Testis (tissue), 3 donors: ENCODE data around the gene MED23. TPM values are rescaled to one million over a fixed set of nuclear protein-coding genes. Genes with fewer than 3 reads are reported as not detected.

Source experiments
- DNase-seq: peaks from one replicate; pipeline ENCODE4 v3.0.0-alpha.2; 2019
- H3K27ac ChIP-seq, 2 donors: fragments of 200-600 bp; sonication (generic); one replicate each; pipeline ENCODE4 v1.5.1; 2019
- H3K27me3 ChIP-seq: fragments of 200-600 bp; sonication (generic); one replicate; pipeline ENCODE4 v1.5.1; 2019
- H3K36me3 ChIP-seq: fragments of 200-600 bp; sonication (generic); one replicate; pipeline ENCODE4 v1.5.1; 2017; ENCODE audit warnings: low read depth; ENCODE audit errors: missing control alignments
- H3K4me1 ChIP-seq: fragments of 200-600 bp; sonication (generic); one replicate; pipeline ENCODE4 v1.5.1; 2019
- H3K4me3 ChIP-seq, 2 donors: fragments of 200-600 bp; sonication (generic); one replicate each; pipeline ENCODE4 v1.5.1; 2017 to 2019
- H3K9me3 ChIP-seq: fragments of 200-600 bp; sonication (generic); one replicate; pipeline ENCODE4 v1.5.1; 2017
- POLR2A ChIP-seq: fragments of 450-650 bp; IDR thresholded peaks from one replicate; pipeline ENCODE4 v1.6.1; 2017; ENCODE audit warnings: antibody characterized with exemption, mild to moderate bottlenecking, moderate library complexity
- WGBS, 2 donors: methylation state at CpG; one replicate each; pipeline ENCODE4 v1.1.5; 2018; 5-methylcytosine and 5-hydroxymethylcytosine counted together
- intact Hi-C: fragments of 100-400 bp; cut with DNase I; formaldehyde crosslinking; loops from one replicate; pipeline ENCODE4 v1.15.1; 2023; ENCODE audit warnings: low total_unique reads
- polyA plus RNA-seq: library from polyadenylated mRNA; stranded (reverse); fragments of 350-450 nt; fragmentation: Illumina TruSeq; extraction: RNeasy Lipid Tissue Mini Kit (QIAGEN cat#74804); gene quantifications from one replicate; pipeline ENCODE4 v1.2.3, GENCODE V29; 2014; ENCODE audit warnings: low read depth, low replicate concordance; ENCODE audit not compliant: insufficient read depth
- total RNA-seq, 2 donors: library from RNA; depleted of rRNA; stranded (reverse); fragments of >200 nt; gene quantifications; one replicate each; pipeline ENCODE4 v1.2.3, GENCODE V29; 2016
- TF ChIP-seq, protein P1 (sequence below), 3 experiments: fragments of 450-650 bp in 2 of 3; fragments of 200-600 bp in 1 of 3; sonication (generic) in 1 of 3; IDR thresholded peaks; one replicate each; pipeline ENCODE4 v1.5.1; 2016 to 2019; ENCODE audit warnings: antibody characterized with exemption in 3 of 3, mild to moderate bottlenecking in 2 of 3, moderate library complexity in 1 of 3

MED23 gene
- total and polyA plus RNA-seq, 3 donors from 2014 or later: 24.4 to 42.1 (median 39.8) TPM

DNA sequence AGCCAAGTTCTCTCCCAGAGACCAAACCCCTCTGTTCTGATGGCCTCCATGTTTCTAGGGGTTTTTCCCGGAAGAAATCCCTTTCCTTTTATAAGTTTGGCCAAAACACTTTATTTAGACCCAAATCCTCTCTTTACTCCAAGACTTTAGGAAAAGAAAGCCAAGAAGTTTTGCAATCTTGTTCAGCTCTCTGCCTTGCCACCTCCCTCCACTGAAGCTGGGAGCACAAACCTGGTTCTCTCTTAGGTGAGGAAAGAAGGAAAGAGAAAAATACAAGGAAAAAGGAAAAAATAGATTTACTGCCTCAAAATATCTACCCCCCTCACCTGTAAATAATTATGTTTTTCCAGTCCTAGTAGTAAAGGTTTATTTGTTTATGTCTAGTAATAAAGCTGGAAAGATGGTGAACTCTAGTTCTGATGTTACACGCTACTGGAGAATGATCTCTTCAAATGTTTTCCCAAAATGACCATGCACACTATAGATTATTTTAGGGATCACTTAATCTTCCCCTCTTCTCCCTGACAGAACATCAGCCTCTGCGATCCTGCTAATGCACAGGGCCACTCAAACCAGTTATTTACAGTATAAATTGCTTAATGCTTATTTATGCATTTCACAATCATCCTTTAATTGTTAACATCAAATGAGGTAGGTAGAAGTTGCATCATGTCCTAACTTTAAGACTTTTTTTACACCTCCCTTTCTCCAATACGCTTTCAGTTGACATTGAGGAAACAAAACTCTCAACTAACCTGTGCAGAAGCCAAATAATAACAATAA is 65.9 kb downstream of the MED23 start:
- H3K36me3 ChIP-seq: no peaks in the 10 kb centered on the region
- intact Hi-C loops: no loop called here
- 92 to 94% methylated on average over 4 of the region's 4 CpGs for WGBS, 2 donors
- TF ChIP-seq, protein P1, sequence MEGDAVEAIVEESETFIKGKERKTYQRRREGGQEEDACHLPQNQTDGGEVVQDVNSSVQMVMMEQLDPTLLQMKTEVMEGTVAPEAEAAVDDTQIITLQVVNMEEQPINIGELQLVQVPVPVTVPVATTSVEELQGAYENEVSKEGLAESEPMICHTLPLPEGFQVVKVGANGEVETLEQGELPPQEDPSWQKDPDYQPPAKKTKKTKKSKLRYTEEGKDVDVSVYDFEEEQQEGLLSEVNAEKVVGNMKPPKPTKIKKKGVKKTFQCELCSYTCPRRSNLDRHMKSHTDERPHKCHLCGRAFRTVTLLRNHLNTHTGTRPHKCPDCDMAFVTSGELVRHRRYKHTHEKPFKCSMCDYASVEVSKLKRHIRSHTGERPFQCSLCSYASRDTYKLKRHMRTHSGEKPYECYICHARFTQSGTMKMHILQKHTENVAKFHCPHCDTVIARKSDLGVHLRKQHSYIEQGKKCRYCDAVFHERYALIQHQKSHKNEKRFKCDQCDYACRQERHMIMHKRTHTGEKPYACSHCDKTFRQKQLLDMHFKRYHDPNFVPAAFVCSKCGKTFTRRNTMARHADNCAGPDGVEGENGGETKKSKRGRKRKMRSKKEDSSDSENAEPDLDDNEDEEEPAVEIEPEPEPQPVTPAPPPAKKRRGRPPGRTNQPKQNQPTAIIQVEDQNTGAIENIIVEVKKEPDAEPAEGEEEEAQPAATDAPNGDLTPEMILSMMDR (IDR thresholded peaks at IDR 0.05): no peak
- no peak for TF ChIP-seq POLR2A
- no peaks in the 10 kb centered on the region for H3K4me1 ChIP-seq
- no peak for DNase-seq
- no peaks in the 10 kb centered on the region for H3K27me3 ChIP-seq
- H3K4me3 ChIP-seq: no peak overlapping the region
- H3K27ac ChIP-seq: no peak overlapping the region
- no peaks in the 10 kb centered on the region for H3K9me3 ChIP-seq

DNA sequence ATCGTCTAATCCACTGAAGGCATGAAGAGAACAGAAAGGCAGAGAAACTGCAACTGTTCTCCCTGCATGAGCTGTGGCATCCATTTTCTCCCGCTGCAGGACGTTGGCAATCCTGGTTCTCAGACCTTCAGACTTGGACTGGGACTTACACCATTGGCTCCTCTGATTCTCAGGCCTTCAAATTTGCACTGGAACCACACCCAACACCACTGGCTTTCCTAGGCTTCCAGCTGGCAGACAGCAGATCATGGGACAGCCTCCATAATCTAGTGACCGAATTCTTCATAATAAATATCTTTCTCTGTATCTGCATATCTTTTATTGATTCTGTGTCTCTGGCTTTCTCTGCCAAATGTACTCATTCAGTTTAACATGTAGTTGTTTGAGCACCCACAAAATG is 69.1 kb downstream of the MED23 start:
- no peak overlapping the region for H3K27ac ChIP-seq
- TF ChIP-seq, protein P1 (IDR thresholded peaks at IDR 0.05): no peak
- no peak for TF ChIP-seq POLR2A
- H3K36me3 ChIP-seq: no peaks in the 10 kb centered on the region
- no peaks in the 10 kb centered on the region for H3K9me3 ChIP-seq
- intact Hi-C loops: no loop called here
- no peaks in the 10 kb centered on the region for H3K27me3 ChIP-seq
- WGBS, 2 donors: 60 to 69% methylated on average over 4 of the region's 4 CpGs
- no peaks in the 10 kb centered on the region for H3K4me1 ChIP-seq
- DNase-seq: no peak
- H3K4me3 ChIP-seq: no peak overlapping the region

DNA sequence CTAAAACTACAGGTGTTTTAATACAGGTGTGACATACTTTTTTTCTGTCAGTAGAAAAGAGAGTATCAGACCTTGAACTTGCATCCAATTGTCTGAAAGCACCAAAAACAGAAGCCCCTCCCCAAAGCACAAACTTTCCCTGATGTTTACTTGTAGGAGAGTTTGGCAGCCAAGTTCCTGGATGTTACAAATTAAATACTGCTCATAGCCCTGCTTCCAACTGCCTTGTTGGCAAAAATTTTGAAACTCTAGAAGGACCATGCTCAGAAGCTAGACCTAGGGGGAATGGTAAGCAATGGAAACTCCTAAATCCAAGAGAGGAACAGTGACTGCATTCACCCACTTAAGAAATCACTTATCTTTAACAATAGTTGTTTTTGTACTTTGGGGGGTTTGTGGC is 72.0 kb downstream of the MED23 start:
- intact Hi-C loops: no loop called here
- H3K9me3 ChIP-seq: no peaks in the 10 kb centered on the region
- peaks cover 7% of the 10 kb centered on the region for H3K4me1 ChIP-seq
- TF ChIP-seq POLR2A: no peak
- TF ChIP-seq, protein P1 (IDR thresholded peaks at IDR 0.05): no peak
- DNase-seq: no peak
- H3K36me3 ChIP-seq: no peaks in the 10 kb centered on the region
- H3K27me3 ChIP-seq: no peaks in the 10 kb centered on the region
- H3K4me3 ChIP-seq: no peak overlapping the region
- no peak overlapping the region for H3K27ac ChIP-seq

- H3K4me3 ChIP-seq: no peak overlapping the region
- H3K9me3 ChIP-seq: no peaks in the 10 kb centered on the region
- H3K36me3 ChIP-seq: no peaks in the 10 kb centered on the region
- H3K27ac ChIP-seq: no peak overlapping the region
- no peak for DNase-seq
- H3K27me3 ChIP-seq: no peaks in the 10 kb centered on the region
- intact Hi-C loops: no loop called here
- TF ChIP-seq, protein P1 (IDR thresholded peaks at IDR 0.05): no peak
- no peak for TF ChIP-seq POLR2A
- peaks cover 7% of the 10 kb centered on the region for H3K4me1 ChIP-seq
- 85 to 90% methylated on average over 3 of the region's 3 CpGs for WGBS, 2 donors
These were observed 75.5 kb downstream of the MED23 start for GRCh38 chr6:131552572-131552971.

DNA sequence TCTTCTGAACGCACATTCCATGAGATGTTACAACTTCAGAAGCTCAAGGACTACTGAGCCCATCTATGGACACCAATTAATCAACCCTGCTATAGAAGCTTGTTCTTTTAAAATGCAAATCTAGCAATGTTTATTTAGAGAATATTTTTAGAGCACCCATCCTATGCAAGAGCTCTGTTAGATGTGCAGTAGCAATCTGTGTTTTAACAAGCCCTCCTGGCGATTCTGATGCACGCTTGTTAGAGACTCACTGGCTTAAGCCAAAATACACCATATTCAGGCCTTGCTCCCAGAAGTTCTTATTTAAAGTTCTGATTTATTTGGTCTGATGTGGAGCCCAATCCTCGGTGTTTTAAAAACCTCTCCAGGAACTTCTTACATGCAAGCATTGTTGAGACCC is 76.1 kb downstream of the MED23 start:
- intact Hi-C loops: no loop called here
- WGBS, 2 donors: 70 to 85% methylated on average over 4 of the region's 4 CpGs
- H3K36me3 ChIP-seq: no peaks in the 10 kb centered on the region

More for the DNA sequence above, 76.1 kb downstream of the MED23 start:
- Histone ChIP-seq H3K9me3 (no peaks in the 10 kb centered on the region), H3K27me3 (no peaks in the 10 kb centered on the region), H3K27ac (no peak overlapping the region), H3K4me1 (peaks cover 7% of the 10 kb centered on the region), H3K4me3 (no peak overlapping the region)
- TF ChIP-seq, protein P1 (IDR thresholded peaks at IDR 0.05): no peak
- TF ChIP-seq POLR2A: no peak
- DNase-seq: no peak
